Nephron progenitor cell (in vitro differentiated cells): ENCODE results near the gene ANKRD1.
A peak's percentile ranks its signal among the peaks of the same experiment; 100 is the strongest.
"Not testable (repeated sequence)": the region's sequence is repeated elsewhere in the genome, so short reads cannot be mapped to it uniquely, and the experiment has no call there.

Experiments used
- DNase-seq: peaks from one replicate; pipeline ENCODE4 v3.0.0; 2021
- H3K27ac Mint-ChIP-seq: 2 replicates; pipeline ENCODE4 v1.8.0; 2021; ENCODE audit warnings: mild to moderate bottlenecking, moderate library complexity, mixed read lengths
- H3K27me3 Mint-ChIP-seq: 2 replicates; pipeline ENCODE4 v1.8.0; 2021; ENCODE audit warnings: mild to moderate bottlenecking, low read depth, mixed read lengths; ENCODE audit not compliant: poor library complexity
- H3K36me3 Mint-ChIP-seq: 2 replicates; pipeline ENCODE4 v1.8.0; 2021; ENCODE audit warnings: low read depth, mixed read lengths
- H3K4me1 Mint-ChIP-seq: 2 replicates; pipeline ENCODE4 v1.8.0; 2021; ENCODE audit warnings: mixed read lengths
- H3K4me3 Mint-ChIP-seq: 2 replicates; pipeline ENCODE4 v1.8.0; 2021; ENCODE audit warnings: mild to moderate bottlenecking, moderate library complexity, mixed read lengths
- H3K9me3 Mint-ChIP-seq: 2 replicates; pipeline ENCODE4 v1.8.0; 2021; ENCODE audit warnings: mild to moderate bottlenecking, moderate library complexity, mixed read lengths
- TF ChIP-seq, protein P1 (sequence below): fragments of 200-600 bp; sonication (generic); IDR thresholded peaks from 2 replicates; pipeline ENCODE4 v1.5.0; 2021; ENCODE audit warnings: antibody characterized with exemption

The ANKRD1 gene

GRCh38 chr10:90912174-90912573 is 8.7 kb downstream of the ANKRD1 start:
- Mint-ChIP-seq H3K27me3 (peaks cover 4% of the 10 kb centered on the region), H3K4me1 (peaks cover 11% of the 10 kb centered on the region), H3K9me3 (peaks cover 7% of the 10 kb centered on the region), H3K36me3 (peaks cover 22% of the 10 kb centered on the region), H3K27ac (no peak overlapping the region), H3K4me3 (no peak overlapping the region)
- TF ChIP-seq, protein P1, sequence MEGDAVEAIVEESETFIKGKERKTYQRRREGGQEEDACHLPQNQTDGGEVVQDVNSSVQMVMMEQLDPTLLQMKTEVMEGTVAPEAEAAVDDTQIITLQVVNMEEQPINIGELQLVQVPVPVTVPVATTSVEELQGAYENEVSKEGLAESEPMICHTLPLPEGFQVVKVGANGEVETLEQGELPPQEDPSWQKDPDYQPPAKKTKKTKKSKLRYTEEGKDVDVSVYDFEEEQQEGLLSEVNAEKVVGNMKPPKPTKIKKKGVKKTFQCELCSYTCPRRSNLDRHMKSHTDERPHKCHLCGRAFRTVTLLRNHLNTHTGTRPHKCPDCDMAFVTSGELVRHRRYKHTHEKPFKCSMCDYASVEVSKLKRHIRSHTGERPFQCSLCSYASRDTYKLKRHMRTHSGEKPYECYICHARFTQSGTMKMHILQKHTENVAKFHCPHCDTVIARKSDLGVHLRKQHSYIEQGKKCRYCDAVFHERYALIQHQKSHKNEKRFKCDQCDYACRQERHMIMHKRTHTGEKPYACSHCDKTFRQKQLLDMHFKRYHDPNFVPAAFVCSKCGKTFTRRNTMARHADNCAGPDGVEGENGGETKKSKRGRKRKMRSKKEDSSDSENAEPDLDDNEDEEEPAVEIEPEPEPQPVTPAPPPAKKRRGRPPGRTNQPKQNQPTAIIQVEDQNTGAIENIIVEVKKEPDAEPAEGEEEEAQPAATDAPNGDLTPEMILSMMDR = no peak
- DNase-seq = no peak

- peaks cover 29% of the 10 kb centered on the region for H3K36me3 Mint-ChIP-seq
- TF ChIP-seq, protein P1 = peak; percentile 82
- H3K9me3 Mint-ChIP-seq = peaks cover 7% of the 10 kb centered on the region
- H3K27me3 Mint-ChIP-seq = no peaks in the 10 kb centered on the region
- no peak overlapping the region for H3K4me3 Mint-ChIP-seq
- peak; percentile 59 for DNase-seq
- H3K4me1 Mint-ChIP-seq = peaks cover 11% of the 10 kb centered on the region
- no peak overlapping the region for H3K27ac Mint-ChIP-seq
Observed at GRCh38 chr10:90911133-90912051, 9.5 kb downstream of the ANKRD1 start.

GRCh38 chr10:90906596-90906995 is 14.3 kb downstream of the ANKRD1 start:
- Mint-ChIP-seq H3K4me3 (no peak overlapping the region), H3K4me1 (peaks cover 1% of the 10 kb centered on the region), H3K9me3 (peaks cover 7% of the 10 kb centered on the region), H3K36me3 (peaks cover 60% of the 10 kb centered on the region), H3K27ac (peak overlapping the region; percentile 21), H3K27me3 (no peaks in the 10 kb centered on the region)
- TF ChIP-seq, protein P1 = no peak
- DNase-seq = no peak

DNA sequence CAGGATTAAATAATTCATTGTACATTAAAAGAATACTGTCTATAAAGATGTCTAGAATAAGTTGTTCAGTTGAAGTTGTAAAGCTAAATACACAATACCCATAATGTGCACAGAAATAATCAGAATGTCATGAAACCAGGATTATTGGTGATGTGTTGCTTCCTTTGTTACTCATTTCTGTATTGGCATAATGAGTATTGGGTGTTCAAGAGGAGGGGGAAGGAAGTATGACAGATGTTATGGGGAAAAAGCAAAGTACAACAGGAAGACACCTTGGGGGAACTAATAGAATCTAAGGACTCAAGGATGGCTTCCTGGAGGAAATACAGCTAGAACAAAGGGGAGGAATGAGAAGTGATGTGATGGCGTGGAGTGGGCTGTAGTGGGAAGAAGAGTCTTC is 15.0 kb downstream of the ANKRD1 start:
- TF ChIP-seq, protein P1 = no peak
- no peaks in the 10 kb centered on the region for H3K27me3 Mint-ChIP-seq
- H3K4me1 Mint-ChIP-seq = no peaks in the 10 kb centered on the region
- peaks cover 67% of the 10 kb centered on the region for H3K36me3 Mint-ChIP-seq
- H3K27ac Mint-ChIP-seq = no peak overlapping the region
- no peak overlapping the region for H3K4me3 Mint-ChIP-seq
- H3K9me3 Mint-ChIP-seq = peaks cover 7% of the 10 kb centered on the region
- no peak for DNase-seq

- H3K27ac Mint-ChIP-seq, H3K27me3 Mint-ChIP-seq, H3K4me1 Mint-ChIP-seq, DNase-seq, H3K9me3 Mint-ChIP-seq, H3K4me3 Mint-ChIP-seq: not testable (repeated sequence)
- peaks cover 58% of the 10 kb centered on the region for H3K36me3 Mint-ChIP-seq
Observed at GRCh38 chr10:90896916-90897315, 24.0 kb downstream of the ANKRD1 start.

DNA sequence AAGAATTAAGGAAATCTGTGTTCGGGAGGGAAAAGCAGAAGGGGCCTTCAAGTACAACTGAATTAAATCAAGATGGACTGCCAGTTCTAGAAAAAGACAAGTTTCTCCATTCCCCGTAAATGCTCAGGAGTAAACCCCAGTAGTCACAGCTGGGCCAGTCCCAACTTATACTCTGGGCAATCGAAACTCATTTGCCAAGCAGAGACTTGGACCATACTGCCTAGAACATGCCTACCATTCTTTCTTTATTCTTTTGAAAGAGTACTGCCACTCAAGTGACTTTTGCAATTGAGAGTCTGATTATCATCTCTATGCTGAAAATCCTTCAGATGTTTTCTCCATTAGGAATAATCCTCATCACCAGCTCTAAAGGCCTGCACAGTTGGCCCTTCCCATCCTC is 27.7 kb downstream of the ANKRD1 start:
- Mint-ChIP-seq H3K36me3 (peaks cover 67% of the 10 kb centered on the region), H3K27me3 (no peaks in the 10 kb centered on the region), H3K4me1 (no peaks in the 10 kb centered on the region), H3K9me3 (no peaks in the 10 kb centered on the region), H3K4me3 (no peak overlapping the region), H3K27ac (no peak overlapping the region)
- no peak for DNase-seq
- TF ChIP-seq, protein P1 = no peak
